ENCODE data around the gene PALB2. TPM values are rescaled to one million over a fixed set of nuclear protein-coding genes. Genes with fewer than 3 reads are reported as not detected.

PALB2 gene
- total and polyA plus RNA-seq, 9 of the 15 experiments (the other 6 are each of a cell fraction or from before 2014, with no cell fraction given), result 7.0 to 25.8 (median 15.2) TPM

GRCh38 chr16:23570992-23571632 lies 70.0 kb downstream of the PALB2 start (continued):
- TF ChIP-seq E2F6 (IDR thresholded peaks at IDR 0.05; ENCODE audit: borderline replicate concordance in 1 of 2, extremely low read depth in 1 of 2, insufficient read depth in 1 of 2, insufficient read length in 1 of 2, low read depth in 1 of 2, low read length in 1 of 2, poor library complexity in 1 of 2, severe bottlenecking in 1 of 2) (no peak), ILF3 (IDR thresholded peaks at IDR 0.05; ENCODE audit: borderline replicate concordance) (no peak), CREM (IDR thresholded peaks at IDR 0.05; ENCODE audit: low read depth) (no peak), DEAF1 (CRISPR knock-in tag; IDR thresholded peaks at IDR 0.05) (no peak), MTA1 (IDR thresholded peaks at IDR 0.05; ENCODE audit: borderline replicate concordance) (no peak), CBFA2T3 (IDR thresholded peaks at IDR 0.05) (no peak), NFE2 (IDR thresholded peaks at IDR 0.05; ENCODE audit: low read depth) (no peak), DIDO1 (tag; IDR thresholded peaks at IDR 0.05; ENCODE audit: low read depth) (no peak), HMBOX1 (IDR thresholded peaks at IDR 0.05) (no peak), ELF4 (CRISPR knock-in tag; IDR thresholded peaks at IDR 0.05) (no peak)

Data from K562 (cell line).